ENCODE measurements around the gene WNT4.

Gene WNT4

DNA sequence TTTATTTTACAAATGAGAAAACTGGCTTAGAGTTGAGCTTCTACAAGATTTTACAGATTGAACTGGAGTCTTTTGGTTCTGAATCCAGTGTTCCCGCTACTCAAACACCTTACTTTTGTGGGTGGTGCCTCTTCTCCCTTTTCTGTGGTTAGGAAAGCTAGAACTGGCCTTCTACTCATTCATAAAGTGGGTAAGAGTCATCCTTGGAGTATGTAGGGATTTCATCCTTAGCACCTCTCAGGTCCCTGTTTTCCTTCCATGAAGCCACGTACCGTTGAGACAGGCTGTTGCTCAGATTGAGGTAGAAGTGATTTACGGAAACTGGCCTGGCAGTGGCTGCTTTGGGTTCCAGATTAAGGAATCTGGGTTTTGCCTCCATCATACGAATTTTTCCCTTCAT lies 35.8 kb downstream of the WNT4 start:
- no peak for DNase-seq

- DNase-seq = peak; percentile 37
Observed at GRCh38 chr1:22105611-22106207, 37.2 kb downstream of the WNT4 start.

DNA sequence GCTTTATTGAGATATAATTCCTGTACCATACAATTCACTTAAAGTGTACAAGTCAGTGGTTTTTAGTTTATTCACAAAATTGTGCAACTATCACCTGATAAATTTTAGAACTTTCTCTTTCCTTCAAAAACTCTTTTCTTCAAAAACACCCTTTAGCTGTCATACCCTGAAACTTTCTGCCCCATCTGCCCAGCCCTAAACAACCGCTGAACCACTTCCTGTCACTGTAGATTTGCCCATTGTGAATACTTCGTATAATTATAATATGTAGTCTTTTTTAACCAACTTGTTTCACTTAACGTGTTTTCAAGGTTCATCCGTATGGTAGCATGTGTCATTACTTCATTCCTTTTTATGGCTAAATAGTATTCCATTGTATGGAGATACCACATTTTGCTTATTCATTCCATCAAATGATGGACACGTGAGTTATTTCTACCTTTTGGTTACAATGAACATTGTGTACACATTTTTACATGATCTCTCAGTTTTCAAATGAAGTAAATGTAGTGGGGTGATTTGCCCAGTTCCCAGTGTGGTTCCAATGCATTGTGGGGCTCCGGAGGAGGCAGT lies 37.9 kb downstream of the WNT4 start:
- no peak for DNase-seq

DNA sequence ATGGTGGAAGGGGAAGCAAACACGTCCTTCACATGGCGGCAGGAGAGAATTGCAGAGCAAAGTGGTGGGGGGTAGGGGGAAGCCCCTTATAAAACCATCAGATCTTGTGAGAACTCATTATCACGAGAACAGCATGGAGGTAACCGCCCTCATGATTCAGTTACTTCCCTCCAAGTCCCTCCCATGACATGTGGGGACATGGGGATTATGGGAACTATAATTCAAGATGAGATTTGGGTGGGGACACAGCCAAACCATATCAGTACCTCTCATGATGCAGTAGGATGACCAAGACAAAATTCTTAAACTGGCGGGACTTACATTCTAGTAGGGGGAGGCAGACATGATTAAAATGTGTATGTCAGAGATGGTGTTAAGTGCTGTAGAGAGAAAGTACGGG lies 38.8 kb downstream of the WNT4 start:
- DNase-seq = no peak

DNA sequence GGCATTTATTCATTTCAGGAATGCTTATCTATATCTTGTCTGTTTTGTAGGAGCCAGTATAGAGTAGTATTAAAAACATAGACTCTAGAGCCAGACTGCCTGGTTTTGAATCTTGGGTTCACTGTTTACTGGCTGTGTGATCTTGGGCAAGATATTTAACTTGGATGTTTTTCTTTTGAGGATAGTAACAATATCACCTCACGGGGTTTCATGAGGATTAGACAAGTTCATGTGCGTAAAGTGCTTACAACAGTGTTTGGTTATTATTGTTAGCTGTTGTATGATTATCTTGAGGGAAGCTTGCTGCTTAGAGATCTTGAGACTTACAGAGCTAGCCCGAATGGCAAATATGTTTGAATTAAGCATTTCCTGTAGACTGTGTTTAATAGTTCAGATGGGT lies 40.2 kb downstream of the WNT4 start:
- DNase-seq = no peak

DNA sequence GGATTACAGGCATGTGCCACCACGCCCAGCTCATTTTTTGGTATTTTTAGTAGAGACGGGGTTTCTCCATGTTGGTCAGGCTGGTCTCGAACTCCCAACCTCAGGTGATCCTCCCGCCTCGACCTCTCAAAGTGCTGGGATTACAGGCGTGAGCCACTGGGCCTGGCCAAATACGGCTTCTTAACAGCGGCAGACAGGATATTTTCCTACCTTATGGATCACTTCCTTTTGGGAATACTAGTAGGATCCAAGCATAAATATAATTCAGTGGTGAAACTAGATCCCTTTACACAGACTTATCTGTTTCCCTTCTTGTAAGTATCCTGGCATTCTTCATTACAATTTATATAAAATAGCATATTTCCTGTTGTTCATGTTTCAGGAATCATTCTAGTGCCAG lies 40.9 kb downstream of the WNT4 start:
- no peak for DNase-seq

- DNase-seq = no peak
Observed at GRCh38 chr1:22101199-22101598, 41.7 kb downstream of the WNT4 start.

DNA sequence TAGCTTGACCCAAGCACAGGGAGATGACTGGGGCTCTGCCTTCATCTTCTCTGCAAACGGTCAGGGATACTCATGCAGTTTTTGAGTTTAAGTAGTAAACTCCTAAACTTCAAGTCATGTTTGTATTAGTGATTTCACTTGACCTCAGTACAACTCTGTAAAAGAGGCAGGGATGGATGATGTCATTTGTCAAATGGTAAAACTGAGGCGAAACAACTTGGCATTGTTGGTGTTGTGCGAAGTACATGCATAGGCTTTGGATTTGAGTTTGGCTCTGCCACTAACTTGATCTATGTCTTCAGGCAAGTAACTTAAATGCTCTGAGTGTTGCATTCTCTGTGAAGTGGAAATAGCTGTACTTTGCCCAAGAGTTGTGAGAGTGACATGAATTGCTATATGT lies 42.7 kb downstream of the WNT4 start:
- DNase-seq = no peak

GRCh38 chr1:22098752-22099151 lies 44.1 kb downstream of the WNT4 start:
- DNase-seq = no peak

GRCh38 chr1:22096463-22096862 lies 46.4 kb downstream of the WNT4 start:
- no peak for DNase-seq

- no peak for DNase-seq
Observed at GRCh38 chr1:22096036-22096435, 46.9 kb downstream of the WNT4 start.

DNA sequence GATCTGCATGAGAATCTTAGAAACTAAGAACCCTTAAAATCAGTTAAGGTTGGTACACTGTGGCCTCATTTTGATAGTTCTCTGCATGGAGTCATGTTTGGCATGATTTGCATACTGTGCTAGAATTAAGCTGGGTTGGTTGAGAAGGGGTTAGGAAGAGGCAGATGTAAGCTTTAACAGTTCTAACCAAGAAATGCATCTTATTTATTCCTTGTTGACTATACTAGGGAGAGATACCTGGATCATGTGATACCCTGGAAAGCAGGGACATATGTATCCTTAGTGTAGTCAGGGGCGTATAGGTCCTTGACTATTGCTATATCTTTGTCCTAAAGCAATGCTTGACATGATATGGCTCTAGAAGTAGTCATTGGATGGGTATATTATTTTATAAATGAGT lies 49.4 kb downstream of the WNT4 start:
- no peak for DNase-seq

- peak; percentile 44 for DNase-seq
Observed at GRCh38 chr1:22092026-22092768, 50.7 kb downstream of the WNT4 start.

DNA sequence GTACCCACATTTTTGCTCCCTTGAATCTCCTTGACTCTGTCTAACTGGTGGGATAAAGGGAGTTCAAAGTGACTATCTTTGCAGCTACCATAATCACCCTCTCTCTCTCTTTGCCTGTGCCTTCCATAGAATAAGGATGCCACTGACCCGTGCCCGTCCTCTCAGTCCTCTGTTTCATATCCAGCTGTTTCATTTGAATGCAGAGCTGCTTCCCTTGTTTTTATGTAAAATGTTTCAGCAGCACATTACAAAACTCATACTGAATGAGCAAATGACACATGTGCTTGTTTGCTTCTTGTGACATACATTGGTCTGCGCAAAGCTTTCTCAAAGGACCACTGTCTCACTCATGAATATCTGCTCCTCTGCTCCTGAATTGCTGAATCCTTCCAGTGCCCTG lies 52.0 kb downstream of the WNT4 start:
- no peak for DNase-seq

DNA sequence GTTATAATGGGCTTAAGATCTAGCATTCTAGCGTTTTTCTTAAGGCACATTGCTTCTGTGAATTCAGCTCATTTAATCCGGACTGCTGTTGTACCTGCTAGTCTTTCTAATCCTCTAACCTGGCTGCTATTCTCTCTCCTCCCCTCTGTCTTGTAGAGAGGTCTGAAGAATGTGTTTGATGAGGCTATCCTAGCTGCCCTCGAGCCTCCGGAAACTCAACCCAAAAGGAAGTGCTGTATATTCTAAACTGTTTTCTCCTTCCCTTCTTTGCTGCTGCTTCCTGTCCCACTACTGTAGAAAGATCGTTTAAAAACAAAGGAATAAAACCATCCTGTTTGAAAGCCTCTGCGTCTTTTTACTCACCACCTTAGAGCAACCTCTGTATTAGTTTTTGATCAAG lies 53.1 kb downstream of the WNT4 start:
- no peak for DNase-seq

GRCh38 chr1:22089134-22089571 lies 53.7 kb downstream of the WNT4 start:
- no peak for DNase-seq

DNA sequence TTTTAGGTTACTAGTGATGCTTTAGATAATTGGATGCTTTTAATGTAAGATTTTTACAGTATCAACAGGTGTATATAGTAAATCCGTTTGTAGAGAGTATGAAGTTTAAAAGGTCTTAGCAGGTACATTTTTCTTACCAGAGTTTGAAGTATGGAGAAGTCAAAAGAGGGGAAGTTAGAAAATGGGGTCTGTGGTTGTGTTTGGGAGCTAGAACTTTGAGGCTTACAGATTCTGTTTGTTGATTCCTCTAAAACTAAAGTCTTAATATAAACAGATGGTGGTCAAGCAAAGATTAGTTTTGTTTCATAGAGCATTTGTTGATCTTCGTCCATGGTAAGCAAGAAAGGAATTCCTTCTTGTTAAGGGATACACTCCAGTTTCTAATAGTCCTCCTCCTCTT lies 54.6 kb downstream of the WNT4 start:
- no peak for DNase-seq

DNA sequence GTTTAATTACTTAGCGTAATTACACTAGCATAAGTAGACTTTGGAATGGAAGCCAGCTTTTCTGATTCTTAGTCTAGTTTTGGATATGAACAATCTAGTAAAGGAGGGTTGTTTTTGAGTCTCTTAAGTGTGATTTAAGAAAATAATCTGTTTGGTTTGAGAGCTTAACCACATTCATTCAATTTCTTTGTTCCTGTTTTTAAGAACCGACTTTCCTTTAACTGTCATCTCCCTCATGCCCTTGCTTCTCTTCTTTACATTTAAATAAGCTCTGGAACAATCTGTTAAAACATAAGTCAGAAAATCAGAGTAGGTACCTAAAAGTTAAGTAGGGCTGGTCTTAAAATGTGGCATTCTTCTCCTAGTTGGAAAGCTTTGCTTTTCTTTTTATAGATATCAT lies 62.7 kb downstream of the WNT4 start:
- no peak for DNase-seq

GRCh38 chr1:22078133-22078532 lies 64.8 kb downstream of the WNT4 start:
- DNase-seq = no peak

DNA sequence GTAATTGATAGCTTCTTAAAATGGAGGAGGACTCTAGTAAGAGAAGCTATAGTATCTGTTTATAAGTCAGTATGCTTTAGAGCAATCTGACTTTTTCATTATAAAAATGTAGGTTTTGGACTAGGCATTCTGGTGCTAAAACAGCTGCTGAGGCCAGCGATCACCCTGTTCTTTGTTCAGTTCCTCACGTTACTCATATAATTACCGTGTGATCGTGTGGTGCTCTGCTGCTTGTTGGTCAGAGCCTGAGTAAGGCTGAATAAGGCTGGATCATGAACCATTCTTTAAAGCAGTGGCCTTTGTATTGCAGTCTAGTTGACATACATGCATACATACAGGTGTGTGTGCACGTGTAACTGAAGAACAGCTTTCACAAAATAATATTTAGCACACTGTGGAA lies 65.2 kb downstream of the WNT4 start:
- no peak for DNase-seq

DNA sequence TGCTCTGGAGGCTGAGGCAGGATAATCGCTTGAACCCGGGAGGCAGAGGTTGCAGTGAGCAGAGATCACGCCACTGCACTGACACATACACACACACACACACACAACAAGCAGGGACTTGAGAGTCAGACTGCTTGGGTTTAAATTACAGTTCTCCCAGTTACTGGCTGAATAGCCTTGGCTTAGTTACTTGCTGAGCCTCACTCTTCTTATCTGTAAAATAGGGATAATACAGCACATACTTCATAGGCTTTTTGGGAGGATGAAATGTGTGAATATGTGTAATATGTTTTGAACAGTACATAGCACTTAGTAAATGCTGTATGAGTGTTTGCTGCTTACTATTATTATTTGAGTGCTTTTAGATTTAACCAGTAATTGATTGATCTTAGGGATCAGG lies 66.6 kb downstream of the WNT4 start:
- DNase-seq = no peak

DNA sequence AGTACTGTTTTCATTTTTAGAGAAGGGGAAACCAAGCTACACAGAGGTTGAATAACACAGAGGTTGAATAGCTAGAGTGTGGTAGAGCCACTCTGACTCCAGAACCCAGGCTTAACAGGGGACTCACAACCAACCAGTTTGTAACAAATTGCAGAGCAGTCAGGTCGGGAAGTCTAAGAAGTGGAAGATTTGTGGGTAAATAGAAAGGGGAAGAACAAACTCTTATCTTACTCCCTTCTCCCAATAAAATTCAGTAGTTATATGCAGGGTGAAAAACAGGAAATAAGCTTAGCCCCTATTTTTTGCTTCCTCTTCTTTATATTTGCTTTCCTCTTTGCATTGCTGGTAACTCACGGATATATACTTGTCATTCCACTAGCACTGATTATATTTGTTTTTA lies 67.2 kb downstream of the WNT4 start:
- no peak for DNase-seq

- no peak for DNase-seq
Observed at GRCh38 chr1:22074803-22075202, 68.1 kb downstream of the WNT4 start.

GRCh38 chr1:22071511-22071910 lies 71.4 kb downstream of the WNT4 start:
- no peak for DNase-seq
